Gastroesophageal sphincter (tissue), 2 donors: Measurements from ENCODE around the gene CLEC11A.

Source experiments
- EP300 ChIP-seq: sonication (generic); formaldehyde crosslinking; IDR thresholded peaks from one replicate; pipeline ENCODE4 v1.6.1; 2017; ENCODE audit warnings: antibody characterized with exemption, mild to moderate bottlenecking
- POLR2A ChIP-seq, 2 donors: fragments of 450-650 bp; IDR thresholded peaks; one replicate each; pipeline ENCODE4 v1.6.1; 2017; ENCODE audit warnings: antibody characterized with exemption in 2 of 2, mild to moderate bottlenecking in 2 of 2, moderate library complexity in 1 of 2

DNA sequence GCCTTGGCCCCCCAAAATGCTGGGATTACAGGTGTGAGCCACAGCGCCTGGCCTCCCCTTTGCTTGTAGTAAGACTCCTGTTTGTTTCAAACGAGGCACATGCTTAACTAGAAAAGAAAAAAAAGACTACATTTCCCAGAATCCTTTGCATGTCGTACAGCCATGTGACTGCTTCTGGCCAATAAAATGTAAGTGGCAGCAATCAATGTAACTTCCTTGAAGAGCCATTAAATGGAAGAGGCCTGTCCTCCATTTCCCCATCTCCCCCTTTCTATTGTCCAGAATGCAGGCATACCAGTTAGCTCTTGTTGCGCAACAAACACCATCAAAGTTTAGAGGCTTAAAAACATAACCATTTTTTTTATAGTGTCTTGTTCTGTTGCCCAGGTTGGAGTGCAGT is 36.7 kb downstream of the CLEC11A start:
- no peak for TF ChIP-seq EP300
- no peak for TF ChIP-seq POLR2A (IDR thresholded peaks at IDR 0.05)
